ENCODE data around the gene GALNT9. TPM values are rescaled to one million over a fixed set of nuclear protein-coding genes. Genes with fewer than 3 reads are reported as not detected.
"Not testable (repeated sequence)": the region's sequence is repeated elsewhere in the genome, so short reads cannot be mapped to it uniquely, and the experiment has no call there.

The GALNT9 gene
- total RNA-seq, 2 experiments from 2014 or later, result not detected

DNA sequence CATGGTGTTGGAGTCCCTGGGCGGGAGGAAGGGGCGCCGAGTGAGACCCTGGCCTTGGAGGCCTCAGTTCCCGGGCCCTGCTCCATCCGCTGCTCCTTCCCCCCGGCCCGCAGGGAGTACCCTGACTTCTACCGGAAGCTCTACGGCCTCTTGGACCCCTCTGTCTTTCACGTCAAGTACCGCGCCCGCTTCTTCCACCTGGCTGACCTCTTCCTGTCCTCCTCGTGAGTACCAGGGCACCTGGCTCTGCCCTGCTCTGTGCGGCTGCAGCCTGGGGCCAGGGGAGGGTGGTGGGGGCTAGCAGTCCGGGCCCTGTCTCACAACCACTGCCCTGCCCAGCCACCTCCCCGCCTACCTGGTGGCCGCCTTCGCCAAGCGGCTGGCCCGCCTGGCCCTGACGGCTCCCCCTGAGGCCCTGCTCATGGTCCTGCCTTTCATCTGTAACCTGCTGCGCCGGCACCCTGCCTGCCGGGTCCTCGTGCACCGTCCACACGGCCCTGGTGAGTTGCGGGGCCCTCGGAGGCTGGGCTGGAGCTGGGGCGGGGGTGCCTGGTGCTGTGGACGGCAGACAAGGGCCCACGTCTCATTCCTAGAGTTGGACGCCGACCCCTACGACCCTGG lies 178.1 kb downstream of the GALNT9 start:
- Mint-ChIP-seq H3K36me3 (no peaks in the 10 kb centered on the region), H3K4me1 (peaks cover 2% of the 10 kb centered on the region), H3K4me3 (no peak overlapping the region), H3K27me3 (no peaks in the 10 kb centered on the region), H3K27ac (no peak overlapping the region), H3K9me3 (ENCODE audit: low read depth) (no peaks in the 10 kb centered on the region)
- ATAC-seq, result no peak
- CTCF ChIA-PET, result interaction anchor here (1.2 kb wide), 2 partner anchors 68 to 263 kb away, joined by 3 to 5 read pairs; no protein-coding TSS in a partner anchor
- DNase-seq, result no peak

DNA sequence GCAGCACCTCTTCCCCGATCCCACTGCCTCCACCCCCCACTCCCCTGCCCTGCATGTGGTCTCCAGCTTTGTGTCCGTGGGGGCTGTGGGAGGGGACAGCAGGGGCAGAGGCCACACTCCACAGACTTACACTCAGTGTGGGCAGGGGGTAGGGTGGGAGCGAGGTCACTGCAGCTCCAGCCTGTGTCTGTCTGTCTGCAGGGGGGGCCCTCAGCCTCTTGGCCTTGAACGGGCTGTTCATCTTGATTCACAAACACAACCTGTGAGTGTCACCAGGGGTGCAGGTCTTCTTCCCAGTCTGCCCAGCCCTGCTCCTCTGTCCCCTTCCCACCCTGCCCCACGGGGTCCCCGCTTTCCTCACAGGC lies 178.6 kb downstream of the GALNT9 start:
- Mint-ChIP-seq H3K9me3 (ENCODE audit: low read depth) (no peaks in the 10 kb centered on the region), H3K27me3 (no peaks in the 10 kb centered on the region), H3K4me3 (no peak overlapping the region), H3K27ac (no peak overlapping the region), H3K36me3 (peaks cover 2% of the 10 kb centered on the region), H3K4me1 (peaks cover 7% of the 10 kb centered on the region)
- CTCF ChIA-PET, result no interaction called here
- DNase-seq, result no peak
- ATAC-seq, result no peak

DNA sequence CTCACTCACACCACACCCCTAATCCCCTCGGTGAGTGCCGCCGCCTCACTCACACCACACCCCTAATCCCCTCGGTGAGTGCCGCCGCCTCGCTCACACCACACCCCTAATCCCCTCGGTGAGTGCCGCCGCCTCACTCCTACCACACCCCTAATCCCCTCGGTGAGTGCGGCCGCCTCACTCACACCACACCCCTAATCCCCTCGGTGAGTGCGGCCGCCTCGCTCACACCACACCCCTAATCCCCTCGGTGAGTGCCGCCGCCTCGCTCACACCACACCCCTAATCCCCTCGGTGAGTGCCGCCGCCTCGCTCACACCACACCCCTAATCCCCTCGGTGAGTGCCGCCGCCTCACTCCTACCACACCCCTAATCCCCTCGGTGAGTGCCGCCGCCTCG lies 179.9 kb downstream of the GALNT9 start:
- CTCF ChIA-PET; H3K9me3 Mint-ChIP-seq (ENCODE audit: low read depth); H3K36me3 Mint-ChIP-seq; H3K27ac Mint-ChIP-seq; H3K27me3 Mint-ChIP-seq; ATAC-seq; H3K4me3 Mint-ChIP-seq; DNase-seq: not testable (repeated sequence)
- peaks cover 17% of the 10 kb centered on the region for H3K4me1 Mint-ChIP-seq

DNA sequence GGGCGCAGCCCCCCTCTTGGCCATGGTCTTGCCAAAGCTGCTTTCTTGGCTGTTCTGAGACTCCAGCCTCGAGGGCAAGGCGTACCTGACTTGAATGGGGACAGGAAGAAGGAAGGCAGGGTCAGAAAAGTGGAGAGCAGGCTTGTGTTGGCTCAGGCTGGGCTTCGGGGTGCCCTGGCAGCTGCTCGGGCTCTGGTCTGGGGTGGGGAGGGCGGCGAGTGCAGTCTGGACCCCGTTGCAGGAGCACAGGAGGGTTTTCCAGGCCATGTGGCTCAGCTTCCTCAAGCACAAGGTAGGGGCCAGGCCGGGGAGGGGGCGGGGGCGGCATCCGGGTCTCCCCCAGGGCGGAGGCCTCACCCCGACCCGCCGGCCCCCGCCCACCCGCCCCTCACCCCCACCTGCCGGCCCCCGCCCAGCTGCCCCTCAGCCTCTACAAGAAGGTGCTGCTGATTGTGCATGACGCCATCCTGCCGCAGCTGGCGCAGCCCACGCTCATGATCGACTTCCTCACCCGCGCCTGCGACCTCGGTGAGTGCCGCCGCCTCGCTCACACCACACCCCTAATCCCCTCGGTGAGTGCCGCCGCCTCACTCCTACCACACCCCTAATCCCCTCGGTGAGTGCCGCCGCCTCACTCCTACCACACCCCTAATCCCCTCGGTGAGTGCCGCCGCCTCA lies 180.9 kb downstream of the GALNT9 start:
- no peak for ATAC-seq
- no peak overlapping the region for H3K4me3 Mint-ChIP-seq
- H3K27me3 Mint-ChIP-seq, result no peaks in the 10 kb centered on the region
- CTCF ChIA-PET, result no interaction called here
- no peaks in the 10 kb centered on the region for H3K9me3 Mint-ChIP-seq (ENCODE audit: low read depth)
- no peak for DNase-seq
- peaks cover 17% of the 10 kb centered on the region for H3K4me1 Mint-ChIP-seq
- no peak overlapping the region for H3K27ac Mint-ChIP-seq
- H3K36me3 Mint-ChIP-seq, result peaks cover 2% of the 10 kb centered on the region

DNA sequence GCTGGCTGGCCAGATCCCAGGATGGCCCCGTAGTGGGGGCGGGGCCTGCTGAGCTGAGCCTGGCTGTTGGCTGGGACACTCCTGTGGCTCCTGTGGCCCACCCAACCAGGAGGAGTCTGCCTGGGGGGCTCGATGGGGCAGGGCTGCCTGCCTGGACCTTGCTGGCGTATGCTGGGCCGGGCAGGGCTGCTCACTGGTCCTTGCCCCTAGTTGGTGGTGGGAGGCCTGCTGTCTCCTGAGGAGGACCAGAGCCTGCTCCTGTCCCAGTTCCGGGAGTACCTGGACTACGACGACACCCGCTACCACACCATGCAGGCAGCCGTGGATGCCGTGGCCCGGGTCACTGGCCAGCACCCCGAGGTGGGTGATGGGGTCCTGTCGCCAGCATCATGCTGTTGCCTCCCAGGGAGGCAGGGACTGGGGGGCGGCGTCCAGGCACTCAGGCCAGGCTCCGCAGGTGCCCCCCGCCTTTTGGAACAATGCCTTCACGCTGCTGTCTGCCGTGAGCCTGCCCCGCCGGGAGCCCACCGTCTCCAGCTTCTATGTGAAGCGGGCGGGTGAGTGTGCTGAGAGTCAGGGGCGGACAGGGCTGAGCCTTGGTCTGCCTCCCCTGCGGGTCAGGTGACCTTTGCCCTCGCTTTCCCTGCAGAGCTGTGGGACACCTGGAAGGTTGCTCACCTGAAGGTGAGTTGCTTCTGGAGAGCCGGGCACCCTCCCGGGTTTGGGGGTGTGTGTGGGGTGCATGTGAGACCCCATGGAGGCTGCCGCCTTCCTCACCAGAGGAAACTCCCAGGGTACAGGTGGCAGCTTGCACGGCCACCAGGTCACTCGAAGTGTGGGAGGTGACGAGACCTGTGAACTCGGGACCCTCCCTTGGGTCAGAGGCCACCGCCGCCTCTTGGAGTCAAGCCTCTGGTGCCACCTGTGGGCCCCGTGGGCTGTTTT lies 181.7 kb downstream of the GALNT9 start:
- Mint-ChIP-seq H3K9me3 (ENCODE audit: low read depth) (no peaks in the 10 kb centered on the region), H3K27ac (no peak overlapping the region), H3K4me3 (no peak overlapping the region), H3K4me1 (peaks cover 23% of the 10 kb centered on the region), H3K36me3 (peaks cover 2% of the 10 kb centered on the region), H3K27me3 (no peaks in the 10 kb centered on the region)
- CTCF ChIA-PET, result no interaction called here
- ATAC-seq, result no peak
- no peak for DNase-seq

DNA sequence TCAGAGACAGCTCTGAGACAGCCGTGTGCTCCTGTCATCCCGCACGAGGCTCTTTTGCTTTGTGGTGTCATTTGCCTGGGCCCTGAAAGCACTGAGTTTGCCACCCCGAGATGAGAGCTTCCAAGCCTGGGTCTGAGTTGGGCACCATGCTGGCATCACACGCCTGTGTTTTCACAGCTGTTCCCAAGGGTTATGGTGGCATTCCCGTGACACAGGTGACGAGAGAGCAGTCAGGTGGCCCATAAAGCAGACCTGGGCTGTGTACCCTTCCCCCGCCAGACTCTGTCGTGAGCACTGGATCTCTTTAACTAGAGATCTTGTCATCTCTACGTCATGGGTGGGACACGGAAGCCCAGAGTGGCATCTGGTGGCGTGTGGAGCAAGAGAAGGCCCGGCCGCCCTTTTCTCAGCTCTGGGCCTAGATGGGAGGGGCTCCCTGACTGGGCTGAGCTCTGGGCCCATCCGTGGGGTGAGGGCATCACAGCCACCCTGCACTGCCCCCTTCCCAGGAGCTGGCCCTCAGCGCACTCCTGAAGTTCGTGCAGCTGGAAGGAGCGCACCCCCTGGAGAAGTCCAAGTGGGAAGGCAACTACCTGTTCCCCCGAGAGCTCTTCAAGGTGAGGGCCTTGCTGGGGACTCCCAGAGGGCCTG lies 182.5 kb downstream of the GALNT9 start:
- Mint-ChIP-seq H3K27ac (no peak overlapping the region), H3K4me3 (no peak overlapping the region), H3K4me1 (peaks cover 29% of the 10 kb centered on the region), H3K9me3 (ENCODE audit: low read depth) (no peaks in the 10 kb centered on the region), H3K36me3 (peaks cover 2% of the 10 kb centered on the region), H3K27me3 (no peaks in the 10 kb centered on the region)
- ATAC-seq, result no peak
- DNase-seq, result no peak
- CTCF ChIA-PET, result no interaction called here

Other genes with a start within 250 kb of the GALNT9 start
- 10 to 100 TPM; 24.4 to 30.5 TPM for gene DDX51, start 185.3 kb downstream of the GALNT9 start, total RNA-seq
- 10 to 100 TPM; 38.0 to 42.9 TPM for gene NOC4L, start 185.1 kb downstream of the GALNT9 start, total RNA-seq
- gene FBRSL1, start 160.6 kb upstream of the GALNT9 start, total RNA-seq, result 10 to 100 TPM; 48.1 to 48.6 TPM

All from activated CD8-positive, alpha-beta memory T cell treated with anti-CD3 and anti-CD28 coated beads, Interleukin-2, amount 10 ng/mL, durations not matched to agents 7 days and 5 days (primary cell).